MM.1S (cell line): ENCODE data around the gene POLR1A.

ENCODE experiments used
- EZH2 ChIP-seq: fragments of 300-600 bp; sonication (generic); optimal IDR thresholded peaks from 2 replicates; pipeline ENCODE3; 2017; ENCODE audit warnings: low read depth, mild to moderate bottlenecking, antibody characterized with exemption, low read length, mixed read lengths
- EZH2phosphoT487 ChIP-seq: fragments of 300-600 bp; sonication (generic); IDR thresholded peaks from 2 replicates; pipeline ENCODE4 v1.6.1; 2018; ENCODE audit warnings: antibody characterized with exemption, low read length
- TF ChIP-seq, protein P1 (sequence below): fragments of 300-600 bp; sonication (generic); IDR thresholded peaks from 2 replicates; pipeline ENCODE4 v1.5.1; 2016; ENCODE audit warnings: antibody characterized with exemption, low read length, mixed read lengths

DNA sequence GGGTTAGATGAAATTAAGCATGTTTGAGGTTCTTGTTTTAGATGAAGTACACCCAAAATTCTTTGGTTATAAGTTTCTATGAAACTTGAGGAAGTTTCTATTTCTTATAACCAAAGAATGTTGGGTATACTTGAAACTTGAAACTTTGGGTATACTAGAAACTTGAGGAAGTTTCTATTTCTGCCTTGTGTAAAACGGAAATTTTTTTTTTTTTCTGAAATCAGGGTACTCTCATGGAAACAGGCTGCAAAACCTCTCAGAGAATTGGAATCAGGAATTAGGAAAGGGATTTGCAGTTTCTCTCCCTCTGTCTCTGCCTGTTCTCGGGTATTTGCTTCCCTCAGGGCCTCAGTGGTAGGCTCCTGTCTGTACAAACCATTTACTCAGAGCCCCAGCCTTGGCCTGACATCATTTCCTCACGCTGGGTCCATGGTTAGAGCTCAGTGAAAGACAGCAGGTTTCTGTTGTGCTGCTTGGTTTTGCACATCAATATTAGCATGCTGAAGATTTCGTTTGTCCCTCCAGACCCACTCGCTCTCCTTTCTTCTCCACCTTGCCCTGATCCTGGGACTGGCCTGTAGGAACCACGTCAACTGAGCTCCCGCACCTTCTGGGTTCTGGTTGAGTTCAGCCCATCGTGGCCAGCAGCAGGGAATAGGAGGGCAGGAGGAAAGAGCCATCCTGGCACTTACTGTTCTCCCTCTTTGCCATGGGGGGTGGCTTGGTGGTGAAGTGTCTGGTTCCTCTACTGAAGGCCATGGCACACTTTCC is 106.4 kb downstream of the POLR1A start:
- TF ChIP-seq, protein P1, sequence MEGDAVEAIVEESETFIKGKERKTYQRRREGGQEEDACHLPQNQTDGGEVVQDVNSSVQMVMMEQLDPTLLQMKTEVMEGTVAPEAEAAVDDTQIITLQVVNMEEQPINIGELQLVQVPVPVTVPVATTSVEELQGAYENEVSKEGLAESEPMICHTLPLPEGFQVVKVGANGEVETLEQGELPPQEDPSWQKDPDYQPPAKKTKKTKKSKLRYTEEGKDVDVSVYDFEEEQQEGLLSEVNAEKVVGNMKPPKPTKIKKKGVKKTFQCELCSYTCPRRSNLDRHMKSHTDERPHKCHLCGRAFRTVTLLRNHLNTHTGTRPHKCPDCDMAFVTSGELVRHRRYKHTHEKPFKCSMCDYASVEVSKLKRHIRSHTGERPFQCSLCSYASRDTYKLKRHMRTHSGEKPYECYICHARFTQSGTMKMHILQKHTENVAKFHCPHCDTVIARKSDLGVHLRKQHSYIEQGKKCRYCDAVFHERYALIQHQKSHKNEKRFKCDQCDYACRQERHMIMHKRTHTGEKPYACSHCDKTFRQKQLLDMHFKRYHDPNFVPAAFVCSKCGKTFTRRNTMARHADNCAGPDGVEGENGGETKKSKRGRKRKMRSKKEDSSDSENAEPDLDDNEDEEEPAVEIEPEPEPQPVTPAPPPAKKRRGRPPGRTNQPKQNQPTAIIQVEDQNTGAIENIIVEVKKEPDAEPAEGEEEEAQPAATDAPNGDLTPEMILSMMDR, result no peak
- TF ChIP-seq EZH2phosphoT487 (no peak), EZH2 (no peak)
